Astrocyte of the cerebellum (primary cell): ENCODE results near the gene AIG1.
"Not testable (repeated sequence)": the region's sequence is repeated elsewhere in the genome, so short reads cannot be mapped to it uniquely, and the experiment has no call there.

Source experiments
- DNase-seq: peaks from one replicate; pipeline ENCODE4 v3.0.0-alpha.2; 2011; ENCODE audit warnings: low read depth
- H3K4me3 ChIP-seq: 2 replicates; pipeline ENCODE4 v1.5.1; 2011; ENCODE audit warnings: mild to moderate bottlenecking, low read depth, low read length, moderate library complexity
- CTCF ChIP-seq: IDR thresholded peaks from 2 replicates; pipeline ENCODE4 v1.5.1; 2012; ENCODE audit warnings: low read length, low read depth, moderate library complexity, mild to moderate bottlenecking; ENCODE audit errors: missing control alignments
- in situ Hi-C: cut with HindIII; loops from 2 replicates; pipeline ENCODE4 v1.10.0; 2017; ENCODE audit warnings: low sequenced_read_pairs

Gene AIG1

DNA sequence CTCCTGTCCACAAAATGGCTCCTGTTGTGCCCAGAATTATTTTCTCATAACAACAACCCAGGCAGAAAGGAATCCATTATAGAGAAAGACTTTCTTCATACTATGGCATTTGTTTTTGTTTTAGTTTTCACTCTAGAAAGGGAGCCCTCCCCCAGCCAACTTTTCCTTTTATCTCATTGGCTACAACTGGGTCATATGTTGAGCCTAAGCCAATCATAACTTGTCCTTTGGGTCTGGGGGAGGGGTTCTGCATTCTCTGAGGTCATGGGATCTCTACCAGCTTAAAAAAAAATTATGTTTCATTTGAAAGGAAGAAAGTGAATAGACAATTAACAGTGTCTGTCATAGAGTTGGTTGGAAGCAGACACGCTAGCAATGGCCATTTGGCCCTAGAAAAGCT lies 177.6 kb downstream of the AIG1 start:
- DNase-seq, result no peak
- no peak for TF ChIP-seq CTCF
- in situ Hi-C loops, result no loop called here
- H3K4me3 ChIP-seq, result no peak overlapping the region

- H3K4me3 ChIP-seq, result no peak overlapping the region
- no peak for TF ChIP-seq CTCF
- in situ Hi-C loops, result no loop called here
- peak; percentile 13 for DNase-seq
Observed at GRCh38 chr6:143241111-143241510, 180.4 kb downstream of the AIG1 start.

DNA sequence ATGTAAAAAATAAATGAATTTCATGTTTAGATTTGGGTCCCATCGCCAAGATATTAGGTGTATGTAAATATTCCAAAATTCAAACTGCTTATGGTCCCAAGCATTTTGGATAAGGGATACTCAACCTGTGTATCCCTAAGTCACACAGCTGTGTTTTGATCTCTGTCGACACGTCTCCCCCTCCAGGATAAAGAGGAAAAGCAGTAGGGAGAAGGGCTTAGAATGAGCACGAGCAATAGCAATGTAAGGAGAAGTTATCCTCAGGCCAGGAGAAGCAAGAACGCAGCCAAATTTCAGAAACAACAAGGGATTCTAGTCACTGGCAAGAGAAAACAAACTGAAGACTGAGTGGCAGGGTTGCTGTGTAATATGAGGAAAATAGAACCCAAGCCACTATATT lies 181.2 kb downstream of the AIG1 start:
- TF ChIP-seq CTCF, result no peak
- no peak for DNase-seq
- in situ Hi-C loops, result no loop called here
- no peak overlapping the region for H3K4me3 ChIP-seq

GRCh38 chr6:143243786-143244185 lies 183.1 kb downstream of the AIG1 start:
- in situ Hi-C loops, result no loop called here
- DNase-seq, result no peak
- no peak overlapping the region for H3K4me3 ChIP-seq
- TF ChIP-seq CTCF, result no peak

GRCh38 chr6:143245656-143246055 lies 185.0 kb downstream of the AIG1 start:
- no peak for DNase-seq
- no peak overlapping the region for H3K4me3 ChIP-seq
- TF ChIP-seq CTCF, result no peak
- in situ Hi-C loops, result no loop called here

DNA sequence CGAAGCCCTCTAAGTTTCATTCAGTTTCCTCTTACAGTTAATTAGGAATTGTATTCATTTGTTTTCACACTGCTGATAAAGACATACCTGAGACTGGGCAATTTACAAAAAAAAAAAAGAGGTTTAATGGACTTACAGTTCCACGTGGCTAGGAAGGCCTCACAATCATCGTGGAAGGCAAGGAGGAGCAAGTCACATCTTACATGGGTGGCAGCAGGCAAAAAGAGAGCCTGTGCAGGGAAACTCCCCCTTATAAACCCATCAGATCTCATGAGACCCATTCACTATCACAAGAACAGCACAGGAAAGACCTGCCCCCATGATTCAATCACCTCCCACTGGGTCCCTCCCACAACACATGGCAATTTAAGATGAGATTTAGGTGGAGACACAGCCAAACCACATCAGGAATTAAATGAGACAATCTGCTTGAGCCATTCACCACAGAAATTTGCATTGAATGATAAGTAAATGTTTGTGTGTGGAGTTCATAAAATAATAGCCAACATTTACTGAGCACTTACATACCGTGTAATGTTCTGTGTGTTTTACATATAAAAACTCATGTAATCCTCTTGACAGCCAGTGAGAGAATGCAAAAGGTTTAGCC lies 185.6 kb downstream of the AIG1 start:
- in situ Hi-C loops, H3K4me3 ChIP-seq: not testable (repeated sequence)
- peak; percentile 75 for DNase-seq

DNA sequence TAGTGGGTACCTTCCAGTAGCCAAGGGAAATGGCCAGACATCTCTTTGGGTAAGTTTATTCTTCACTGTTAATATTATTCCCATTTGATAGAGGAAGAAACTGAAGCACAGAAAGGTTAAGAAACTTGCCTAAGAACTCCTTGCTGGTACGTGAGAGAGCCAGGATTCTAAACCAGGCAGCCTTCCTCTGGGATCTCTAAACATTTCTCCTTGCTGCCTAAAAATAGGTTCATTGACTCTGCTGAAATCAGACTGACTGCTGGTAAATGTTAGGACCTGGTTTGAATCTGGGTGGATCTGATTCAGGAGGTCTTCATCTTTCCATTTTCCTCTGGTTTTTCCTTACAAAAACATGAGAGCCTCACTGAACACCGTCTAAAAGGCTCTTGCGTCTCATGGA lies 186.9 kb downstream of the AIG1 start:
- TF ChIP-seq CTCF, result no peak
- DNase-seq, result no peak
- H3K4me3 ChIP-seq, result no peak overlapping the region
- in situ Hi-C loops, result no loop called here
